Right atrium auricular region (tissue), 2 donors: ENCODE results near the gene TMCC2. TPM values are rescaled to one million over a fixed set of nuclear protein-coding genes. Genes with fewer than 3 reads are reported as not detected.

ENCODE experiments used
- DNase-seq: peaks from one replicate; pipeline ENCODE4 v3.0.0-alpha.2; 2019; ENCODE audit warnings: low spot score
- H3K27ac ChIP-seq, 2 donors: fragments of 200-600 bp; sonication (generic); 1 replicate in 1 of 2; 2 replicates in 1 of 2; pipeline ENCODE4 v1.5.1; 2016 to 2019
- H3K27me3 ChIP-seq, 2 donors: fragments of 200-600 bp; sonication (generic); one replicate each; pipeline versions ENCODE4 v1.5.1 to v1.6.0; 2017 to 2019
- H3K36me3 ChIP-seq: fragments of 200-600 bp; sonication (generic); one replicate; pipeline ENCODE4 v1.5.1; 2016
- H3K4me1 ChIP-seq, 2 donors: fragments of 200-600 bp; sonication (generic); one replicate each; pipeline versions ENCODE4 v1.5.1 to v1.6.0; 2017 to 2019
- H3K4me3 ChIP-seq, 2 donors: fragments of 200-600 bp; sonication (generic); 1 replicate in 1 of 2; 2 replicates in 1 of 2; pipeline ENCODE4 v1.5.1; 2017 to 2019; ENCODE audit warnings: mild to moderate bottlenecking in 1 of 2, moderate library complexity in 1 of 2
- H3K9me3 ChIP-seq, 2 donors: fragments of 200-600 bp; sonication (generic); one replicate each; pipeline ENCODE4 v1.5.1; 2019
- total RNA-seq, 2 donors: library from RNA; depleted of rRNA; stranded (reverse); fragments of >200 nt; gene quantifications; one replicate each; pipeline ENCODE4 v1.1.0, GENCODE V29; 2016
- TF ChIP-seq, protein P1 (sequence below), 2 donors: fragments of 200-600 bp; sonication (generic); IDR thresholded peaks; one replicate each; pipeline ENCODE4 v1.5.1; 2019; ENCODE audit warnings: antibody characterized with exemption in 2 of 2

Gene TMCC2
- total RNA-seq, 2 donors from 2014 or later: 8.5 to 11.9 TPM

DNA sequence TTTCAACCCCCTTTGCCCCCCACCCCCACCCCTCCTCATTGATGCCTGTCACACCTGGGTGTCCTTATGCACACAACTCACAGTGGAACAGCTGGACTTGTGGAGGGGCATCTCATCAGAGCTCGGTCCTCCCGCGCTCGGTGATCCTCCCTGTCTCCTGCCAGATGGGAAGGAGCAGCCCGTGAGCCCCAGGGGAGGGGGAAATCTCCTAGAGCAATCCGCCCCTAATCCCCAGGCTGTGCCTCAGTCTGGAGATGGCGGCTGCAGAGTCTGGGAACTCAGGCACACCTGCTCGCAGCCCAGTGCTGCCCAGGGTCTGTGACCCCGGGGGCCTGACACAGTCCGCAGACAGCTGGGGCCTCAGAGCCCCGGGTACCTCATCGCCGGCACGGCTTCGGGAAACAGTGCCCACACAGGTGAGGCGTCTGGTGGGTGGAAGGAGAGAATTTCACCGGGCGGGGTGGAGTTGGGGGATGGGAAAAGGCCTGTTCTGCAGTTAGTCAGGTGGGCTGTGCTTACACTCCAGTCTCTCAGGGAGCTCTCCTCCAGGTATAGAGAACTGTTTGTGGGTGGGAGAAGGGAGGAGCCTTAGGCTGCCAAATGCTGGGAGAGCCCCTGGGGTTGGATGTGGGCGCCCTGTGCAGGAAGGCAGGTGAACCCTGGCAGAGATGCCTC lies 29.3 kb downstream of the TMCC2 start:
- peak overlapping the region in 1 of 2 donors; percentile 42 for H3K27ac ChIP-seq
- TF ChIP-seq, protein P1, sequence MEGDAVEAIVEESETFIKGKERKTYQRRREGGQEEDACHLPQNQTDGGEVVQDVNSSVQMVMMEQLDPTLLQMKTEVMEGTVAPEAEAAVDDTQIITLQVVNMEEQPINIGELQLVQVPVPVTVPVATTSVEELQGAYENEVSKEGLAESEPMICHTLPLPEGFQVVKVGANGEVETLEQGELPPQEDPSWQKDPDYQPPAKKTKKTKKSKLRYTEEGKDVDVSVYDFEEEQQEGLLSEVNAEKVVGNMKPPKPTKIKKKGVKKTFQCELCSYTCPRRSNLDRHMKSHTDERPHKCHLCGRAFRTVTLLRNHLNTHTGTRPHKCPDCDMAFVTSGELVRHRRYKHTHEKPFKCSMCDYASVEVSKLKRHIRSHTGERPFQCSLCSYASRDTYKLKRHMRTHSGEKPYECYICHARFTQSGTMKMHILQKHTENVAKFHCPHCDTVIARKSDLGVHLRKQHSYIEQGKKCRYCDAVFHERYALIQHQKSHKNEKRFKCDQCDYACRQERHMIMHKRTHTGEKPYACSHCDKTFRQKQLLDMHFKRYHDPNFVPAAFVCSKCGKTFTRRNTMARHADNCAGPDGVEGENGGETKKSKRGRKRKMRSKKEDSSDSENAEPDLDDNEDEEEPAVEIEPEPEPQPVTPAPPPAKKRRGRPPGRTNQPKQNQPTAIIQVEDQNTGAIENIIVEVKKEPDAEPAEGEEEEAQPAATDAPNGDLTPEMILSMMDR (IDR thresholded peaks at IDR 0.05): no peak
- no peak for DNase-seq
- H3K4me3 ChIP-seq: no peak overlapping the region
- H3K36me3 ChIP-seq: no peaks in the 10 kb centered on the region
- peaks cover 0 to 73% of the 10 kb centered on the region in 2 donors for H3K4me1 ChIP-seq
- H3K27me3 ChIP-seq: no peaks in the 10 kb centered on the region
- no peaks in the 10 kb centered on the region for H3K9me3 ChIP-seq

GRCh38 chr1:205257735-205258134 lies 30.0 kb downstream of the TMCC2 start:
- no peak overlapping the region for H3K4me3 ChIP-seq
- no peak overlapping the region for H3K27ac ChIP-seq
- H3K4me1 ChIP-seq: peaks cover 0 to 76% of the 10 kb centered on the region in 2 donors
- H3K9me3 ChIP-seq: no peaks in the 10 kb centered on the region
- TF ChIP-seq, protein P1 (IDR thresholded peaks at IDR 0.05): no peak
- H3K36me3 ChIP-seq: no peaks in the 10 kb centered on the region
- no peak for DNase-seq
- H3K27me3 ChIP-seq: no peaks in the 10 kb centered on the region

DNA sequence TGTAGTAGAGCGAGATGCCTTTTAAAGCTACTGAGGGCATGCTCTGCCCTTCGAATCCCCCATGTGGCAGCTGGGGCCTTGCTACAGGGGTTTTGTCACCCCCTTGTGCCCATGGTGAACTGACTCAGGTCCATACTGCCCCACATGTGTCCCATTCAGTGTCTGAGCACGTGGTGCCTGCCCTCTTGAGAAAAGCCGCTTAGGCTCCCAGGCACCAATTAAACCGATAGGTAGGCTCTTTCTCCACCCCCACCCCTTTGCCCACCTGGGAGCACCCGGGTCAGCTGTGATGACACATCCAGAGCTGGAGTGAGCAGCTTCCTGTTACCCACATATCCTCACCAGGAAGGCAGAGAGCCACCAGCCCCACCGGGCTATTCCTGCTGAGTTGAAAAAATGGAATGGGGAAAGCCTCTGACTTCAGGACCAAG lies 30.5 kb downstream of the TMCC2 start:
- Histone ChIP-seq H3K27ac (no peak overlapping the region), H3K9me3 (no peaks in the 10 kb centered on the region), H3K27me3 (no peaks in the 10 kb centered on the region), H3K4me1 (peaks cover 0 to 81% of the 10 kb centered on the region in 2 donors), H3K4me3 (no peak overlapping the region), H3K36me3 (no peaks in the 10 kb centered on the region)
- TF ChIP-seq, protein P1 (IDR thresholded peaks at IDR 0.05): no peak
- DNase-seq: no peak

DNA sequence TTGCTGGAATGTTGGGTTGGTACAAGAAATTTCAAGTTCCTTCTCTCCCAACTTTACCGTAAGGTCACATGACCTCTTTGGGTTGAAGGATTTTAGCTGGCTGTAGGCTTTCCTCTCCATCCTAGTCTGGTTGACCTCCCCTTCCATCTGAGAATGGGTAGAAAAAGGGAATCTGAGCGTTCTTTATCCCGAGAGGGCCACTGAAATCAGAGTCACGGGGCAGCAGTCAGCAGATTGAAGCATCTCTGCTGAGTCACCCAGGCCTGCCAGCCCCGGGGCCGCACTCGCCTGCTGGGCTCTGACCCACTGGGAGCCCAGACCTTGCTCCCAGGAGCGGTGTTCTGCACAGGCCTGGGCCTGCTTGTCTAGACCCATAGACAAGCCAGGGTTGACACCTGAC lies 31.0 kb downstream of the TMCC2 start:
- TF ChIP-seq, protein P1 (IDR thresholded peaks at IDR 0.05): no peak
- Histone ChIP-seq H3K4me3 (no peak overlapping the region), H3K9me3 (no peaks in the 10 kb centered on the region), H3K27ac (no peak overlapping the region), H3K4me1 (peaks cover 0 to 78% of the 10 kb centered on the region in 2 donors), H3K27me3 (no peaks in the 10 kb centered on the region), H3K36me3 (no peaks in the 10 kb centered on the region)
- DNase-seq: no peak

DNA sequence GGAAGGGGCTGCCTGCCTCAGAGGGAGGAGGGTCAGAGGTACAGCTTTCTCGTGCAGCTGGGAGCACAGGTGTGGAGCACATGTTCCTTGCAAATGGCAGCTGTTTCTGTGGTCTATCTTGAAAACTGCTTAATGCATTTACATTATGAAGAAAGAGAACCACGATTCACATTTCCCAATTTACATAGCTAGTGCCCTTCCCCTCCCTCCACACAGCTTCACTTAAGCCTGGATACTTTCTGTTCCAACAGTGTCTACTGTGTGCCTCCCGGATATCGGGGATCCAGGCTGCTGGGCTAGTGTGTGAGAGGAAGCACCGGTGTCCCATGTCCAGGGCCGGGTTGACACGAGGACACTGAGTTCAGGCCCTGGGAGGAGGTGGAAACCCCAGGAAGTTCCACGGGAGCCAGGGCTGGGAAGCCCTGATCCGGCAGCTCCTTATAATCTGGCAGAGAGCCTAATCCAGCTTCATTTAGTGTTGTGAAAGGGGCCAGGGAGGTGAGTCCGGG lies 31.6 kb downstream of the TMCC2 start:
- TF ChIP-seq, protein P1 (IDR thresholded peaks at IDR 0.05): no peak
- Histone ChIP-seq H3K9me3 (no peaks in the 10 kb centered on the region), H3K27me3 (no peaks in the 10 kb centered on the region), H3K4me3 (no peak overlapping the region), H3K27ac (no peak overlapping the region), H3K36me3 (no peaks in the 10 kb centered on the region), H3K4me1 (peaks cover 0 to 75% of the 10 kb centered on the region in 2 donors)
- DNase-seq: no peak
